Keratinocyte (primary cell): ENCODE measurements around the gene TNS2.

Source experiments
- EZH2 ChIP-seq: IDR thresholded peaks from one replicate; pipeline ENCODE4 v1.6.1; 2012; ENCODE audit warnings: inconsistent platforms, mild to moderate bottlenecking, low read length, moderate library complexity
- TF ChIP-seq, protein P1 (sequence below), 3 experiments: IDR thresholded peaks in 1 of 3; conservative IDR thresholded peaks in 1 of 3; optimal IDR thresholded peaks in 1 of 3; 2 replicates in 2 of 3; 3 replicates in 1 of 3; pipeline versions ENCODE3 to v1.5.1; 2011; ENCODE audit warnings: low read length in 3 of 3, mild to moderate bottlenecking in 3 of 3, moderate library complexity in 2 of 3, control low read depth in 1 of 3, inconsistent platforms in 1 of 3; ENCODE audit not compliant: insufficient read depth in 2 of 3; ENCODE audit errors: extremely low read depth in 1 of 3

DNA sequence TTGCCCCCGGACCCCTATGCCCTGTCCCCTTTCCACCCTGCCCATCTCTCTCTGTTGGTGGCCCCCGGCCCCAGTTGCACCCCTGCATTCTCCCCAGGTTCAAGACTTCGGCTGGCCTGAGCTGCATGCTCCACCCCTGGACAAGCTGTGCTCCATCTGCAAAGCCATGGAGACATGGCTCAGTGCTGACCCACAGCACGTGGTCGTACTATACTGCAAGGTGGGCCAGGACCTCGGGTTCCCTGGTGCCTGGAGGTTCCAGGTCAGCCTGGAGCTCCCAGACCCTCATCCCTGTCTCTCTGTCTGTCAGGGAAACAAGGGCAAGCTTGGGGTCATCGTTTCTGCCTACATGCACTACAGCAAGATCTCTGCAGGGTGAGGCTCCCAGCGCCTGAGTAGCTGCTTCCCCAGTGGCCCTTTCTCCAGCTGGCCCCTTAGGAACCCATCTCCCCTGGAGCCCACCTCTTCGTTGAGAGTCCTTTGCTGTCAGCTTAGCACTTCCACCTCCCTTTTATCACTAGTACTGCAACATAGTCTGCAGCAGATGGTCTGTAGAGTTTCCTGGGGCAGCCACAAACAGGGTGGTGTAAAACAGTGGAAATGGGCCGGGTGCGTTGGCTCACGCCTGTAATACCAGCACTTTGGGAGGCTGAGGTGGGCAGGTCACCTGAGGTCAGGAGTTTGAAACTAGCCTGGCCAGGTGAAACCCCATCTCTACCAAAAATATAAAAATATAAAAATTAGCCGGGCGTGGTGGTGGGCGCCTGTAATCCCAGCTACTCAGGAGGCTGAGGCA, 5.8 kb downstream of the TNS2 start:
- TF ChIP-seq, protein P1, sequence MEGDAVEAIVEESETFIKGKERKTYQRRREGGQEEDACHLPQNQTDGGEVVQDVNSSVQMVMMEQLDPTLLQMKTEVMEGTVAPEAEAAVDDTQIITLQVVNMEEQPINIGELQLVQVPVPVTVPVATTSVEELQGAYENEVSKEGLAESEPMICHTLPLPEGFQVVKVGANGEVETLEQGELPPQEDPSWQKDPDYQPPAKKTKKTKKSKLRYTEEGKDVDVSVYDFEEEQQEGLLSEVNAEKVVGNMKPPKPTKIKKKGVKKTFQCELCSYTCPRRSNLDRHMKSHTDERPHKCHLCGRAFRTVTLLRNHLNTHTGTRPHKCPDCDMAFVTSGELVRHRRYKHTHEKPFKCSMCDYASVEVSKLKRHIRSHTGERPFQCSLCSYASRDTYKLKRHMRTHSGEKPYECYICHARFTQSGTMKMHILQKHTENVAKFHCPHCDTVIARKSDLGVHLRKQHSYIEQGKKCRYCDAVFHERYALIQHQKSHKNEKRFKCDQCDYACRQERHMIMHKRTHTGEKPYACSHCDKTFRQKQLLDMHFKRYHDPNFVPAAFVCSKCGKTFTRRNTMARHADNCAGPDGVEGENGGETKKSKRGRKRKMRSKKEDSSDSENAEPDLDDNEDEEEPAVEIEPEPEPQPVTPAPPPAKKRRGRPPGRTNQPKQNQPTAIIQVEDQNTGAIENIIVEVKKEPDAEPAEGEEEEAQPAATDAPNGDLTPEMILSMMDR (optimal IDR thresholded peaks at IDR 0.05 in 1 of 3, IDR thresholded peaks at IDR 0.05 in 1 of 3, conservative IDR thresholded peaks at IDR 0.05 in 1 of 3; ENCODE audit: extremely low read depth in 1 of 3, insufficient read depth in 2 of 3, low read length in 3 of 3) = no peak
- TF ChIP-seq EZH2 = no peak
